Measurements from ENCODE around the gene GBP6.
"Not testable (repeated sequence)": the region's sequence is repeated elsewhere in the genome, so short reads cannot be mapped to it uniquely, and the experiment has no call there.

The GBP6 gene

GRCh38 chr1:89363638-89364536 lies at the start of gene GBP6:
Gene GBP6 (plus strand): TSS chr1:89364059. CDS start chr1:89368552, 4,493 bp downstream.
- in situ Hi-C loops (cut with MboI; ENCODE audit: low sequenced_read_pairs), result loop anchor here (25.0 kb wide), 1 partner anchor 352 kb away; the partner anchor contains the start of gene GBP3

GRCh38 chr1:89322402-89322801 lies 41.5 kb upstream of the GBP6 start:
- in situ Hi-C loops (cut with MboI; ENCODE audit: low sequenced_read_pairs), result no loop called here

- in situ Hi-C loops (cut with MboI; ENCODE audit: low sequenced_read_pairs), result no loop called here
Observed at GRCh38 chr1:89331890-89332289, 32.0 kb upstream of the GBP6 start.

GRCh38 chr1:89332461-89332860 lies 31.4 kb upstream of the GBP6 start:
- in situ Hi-C loops (cut with MboI; ENCODE audit: low sequenced_read_pairs), result no loop called here

- in situ Hi-C loops (cut with MboI; ENCODE audit: low sequenced_read_pairs), result no loop called here
Observed at GRCh38 chr1:89335486-89335885, 28.4 kb upstream of the GBP6 start.

GRCh38 chr1:89337903-89338302 lies 26.0 kb upstream of the GBP6 start:
- in situ Hi-C loops (cut with MboI; ENCODE audit: low sequenced_read_pairs), result no loop called here

GRCh38 chr1:89339039-89339438 lies 24.8 kb upstream of the GBP6 start:
- in situ Hi-C loops (cut with MboI; ENCODE audit: low sequenced_read_pairs), result no loop called here

- in situ Hi-C loops (cut with MboI; ENCODE audit: low sequenced_read_pairs), result not testable (repeated sequence)
Observed at GRCh38 chr1:89345479-89345878, 18.4 kb upstream of the GBP6 start.

- in situ Hi-C loops (cut with MboI; ENCODE audit: low sequenced_read_pairs), result no loop called here
Observed at GRCh38 chr1:89347296-89347695, 16.6 kb upstream of the GBP6 start.

- in situ Hi-C loops (cut with MboI; ENCODE audit: low sequenced_read_pairs), result loop anchor here (25.0 kb wide), 1 partner anchor 338 kb away; the partner anchor contains the start of gene GBP3
Observed at GRCh38 chr1:89350298-89350697, 13.6 kb upstream of the GBP6 start.

- in situ Hi-C loops (cut with MboI; ENCODE audit: low sequenced_read_pairs), result loop anchor here (25.0 kb wide), 1 partner anchor 339 kb away; the partner anchor contains the start of gene GBP3
Observed at GRCh38 chr1:89351597-89352311, 12.1 kb upstream of the GBP6 start.

- in situ Hi-C loops (cut with MboI; ENCODE audit: low sequenced_read_pairs), result loop anchor here (25.0 kb wide), 1 partner anchor 340 kb away; the partner anchor contains the start of gene GBP3
Observed at GRCh38 chr1:89352421-89352820, 11.4 kb upstream of the GBP6 start.

- in situ Hi-C loops (cut with MboI; ENCODE audit: low sequenced_read_pairs), result loop anchor here (25.0 kb wide), 1 partner anchor 342 kb away; the partner anchor contains the start of gene GBP3
Observed at GRCh38 chr1:89354205-89354604, 9.7 kb upstream of the GBP6 start.

GRCh38 chr1:89355056-89355455 lies 8.8 kb upstream of the GBP6 start:
- in situ Hi-C loops (cut with MboI; ENCODE audit: low sequenced_read_pairs), result loop anchor here (25.0 kb wide), 1 partner anchor 343 kb away; the partner anchor contains the start of gene GBP3

- in situ Hi-C loops (cut with MboI; ENCODE audit: low sequenced_read_pairs), result loop anchor here (25.0 kb wide), 1 partner anchor 345 kb away; the partner anchor contains the start of gene GBP3
Observed at GRCh38 chr1:89356658-89357400, 7.0 kb upstream of the GBP6 start.

GRCh38 chr1:89358287-89358893 lies 5.5 kb upstream of the GBP6 start:
- in situ Hi-C loops (cut with MboI; ENCODE audit: low sequenced_read_pairs), result loop anchor here (25.0 kb wide), 1 partner anchor 346 kb away; the partner anchor contains the start of gene GBP3

- in situ Hi-C loops (cut with MboI; ENCODE audit: low sequenced_read_pairs), result loop anchor here (25.0 kb wide), 1 partner anchor 348 kb away; the partner anchor contains the start of gene GBP3
Observed at GRCh38 chr1:89360716-89361115, 3.1 kb upstream of the GBP6 start.

GRCh38 chr1:89361681-89362080 lies 2.2 kb upstream of the GBP6 start:
- in situ Hi-C loops (cut with MboI; ENCODE audit: low sequenced_read_pairs), result loop anchor here (25.0 kb wide), 1 partner anchor 349 kb away; the partner anchor contains the start of gene GBP3

GRCh38 chr1:89363196-89363595 lies 663 bp upstream of the GBP6 start:
- in situ Hi-C loops (cut with MboI; ENCODE audit: low sequenced_read_pairs), result loop anchor here (25.0 kb wide), 1 partner anchor 351 kb away; the partner anchor contains the start of gene GBP3

Measured in HL-60/S4 treated with phorbol 12-myristate 13-acetate at 8.2 ng/mL for 4 days and 3 days (cell line).